Ascending aorta (tissue), 2 donors: ENCODE results near the gene HCFC1. TPM values are rescaled to one million over a fixed set of nuclear protein-coding genes. Genes with fewer than 3 reads are reported as not detected.

ENCODE experiments used
- DNase-seq, 2 donors: peaks; one replicate each; pipeline ENCODE4 v3.0.0-alpha.2; 2019; ENCODE audit warnings: low spot score in 2 of 2
- H3K27ac ChIP-seq, 2 donors: fragments of 200-600 bp; sonication (generic); one replicate each; pipeline ENCODE4 v1.5.1; 2016 to 2017; ENCODE audit warnings: mild to moderate bottlenecking in 1 of 2
- H3K27me3 ChIP-seq: fragments of 200-600 bp; sonication (generic); one replicate; pipeline ENCODE4 v1.5.1; 2017
- H3K36me3 ChIP-seq, 2 donors: fragments of 200-600 bp; sonication (generic); one replicate each; pipeline ENCODE4 v1.5.1; 2016
- H3K4me1 ChIP-seq, 2 donors: fragments of 200-600 bp; sonication (generic); one replicate each; pipeline ENCODE4 v1.5.1; 2016 to 2017; ENCODE audit warnings: mild to moderate bottlenecking in 1 of 2
- H3K4me3 ChIP-seq, 2 donors: fragments of 200-600 bp; sonication (generic); one replicate each; pipeline ENCODE4 v1.5.1; 2016 to 2017; ENCODE audit warnings: mild to moderate bottlenecking in 1 of 2
- H3K9me3 ChIP-seq, 2 donors: fragments of 200-600 bp; sonication (generic); one replicate each; pipeline ENCODE4 v1.5.1; 2016
- intact Hi-C: fragments of 100-400 bp; cut with DNase I; formaldehyde crosslinking; loops from one replicate; pipeline ENCODE4 v1.15.1; 2023
- total RNA-seq: library from RNA; depleted of rRNA; stranded (reverse); fragments of >200 nt; gene quantifications from one replicate; pipeline ENCODE4 v1.1.0, GENCODE V29; 2016
- TF ChIP-seq, protein P1 (sequence below), 3 experiments: fragments of 200-600 bp in 2 of 3; fragments of 450-650 bp in 1 of 3; sonication (generic) in 2 of 3; IDR thresholded peaks; one replicate each; pipeline ENCODE4 v1.5.1; 2016 to 2019; ENCODE audit warnings: antibody characterized with exemption in 3 of 3, mild to moderate bottlenecking in 1 of 3, moderate library complexity in 1 of 3

Gene HCFC1
- total RNA-seq, 1 donor from 2014 or later: 91.4 TPM

DNA sequence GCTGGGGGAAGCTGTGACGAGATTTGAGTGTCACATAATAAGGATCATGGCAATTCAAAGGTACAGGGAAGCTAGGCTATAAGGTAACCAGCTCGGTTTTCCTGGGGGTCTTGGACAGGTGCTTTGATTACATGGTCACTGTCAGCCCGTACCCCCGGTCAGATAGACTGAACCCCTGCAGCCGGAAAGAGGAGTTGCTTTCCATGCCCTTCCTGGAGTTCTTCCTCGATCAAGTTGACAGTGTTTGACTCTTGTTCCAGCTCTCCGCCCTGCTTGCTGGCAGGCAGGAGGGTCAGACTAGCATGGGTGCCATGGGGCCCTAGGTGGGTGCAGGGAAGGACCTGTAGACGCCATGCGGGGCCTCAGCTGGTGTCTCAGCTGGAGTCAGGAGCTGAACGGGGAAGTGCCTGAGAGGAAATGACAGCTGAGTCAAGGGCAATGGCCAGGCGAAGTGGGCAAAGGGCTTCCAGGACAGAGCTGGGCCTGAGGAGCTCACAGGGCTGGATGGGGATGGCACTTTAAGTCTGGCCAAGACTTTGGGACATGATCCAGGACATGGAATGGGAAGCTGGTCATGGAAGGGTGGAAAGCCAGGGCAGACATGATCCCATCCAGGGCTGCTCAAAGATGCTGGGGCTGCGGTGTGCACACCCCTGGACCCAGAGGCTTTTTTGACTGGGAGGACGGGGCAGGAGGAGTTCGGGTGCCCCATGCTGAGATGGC is 2.5 kb upstream of the HCFC1 start:
- intact Hi-C loops: loop anchor here (5.0 kb wide), 1 partner anchor 568 kb away; no protein-coding TSS in a partner anchor
- DNase-seq: peak in 1 of 2 donors; percentile 61

DNA sequence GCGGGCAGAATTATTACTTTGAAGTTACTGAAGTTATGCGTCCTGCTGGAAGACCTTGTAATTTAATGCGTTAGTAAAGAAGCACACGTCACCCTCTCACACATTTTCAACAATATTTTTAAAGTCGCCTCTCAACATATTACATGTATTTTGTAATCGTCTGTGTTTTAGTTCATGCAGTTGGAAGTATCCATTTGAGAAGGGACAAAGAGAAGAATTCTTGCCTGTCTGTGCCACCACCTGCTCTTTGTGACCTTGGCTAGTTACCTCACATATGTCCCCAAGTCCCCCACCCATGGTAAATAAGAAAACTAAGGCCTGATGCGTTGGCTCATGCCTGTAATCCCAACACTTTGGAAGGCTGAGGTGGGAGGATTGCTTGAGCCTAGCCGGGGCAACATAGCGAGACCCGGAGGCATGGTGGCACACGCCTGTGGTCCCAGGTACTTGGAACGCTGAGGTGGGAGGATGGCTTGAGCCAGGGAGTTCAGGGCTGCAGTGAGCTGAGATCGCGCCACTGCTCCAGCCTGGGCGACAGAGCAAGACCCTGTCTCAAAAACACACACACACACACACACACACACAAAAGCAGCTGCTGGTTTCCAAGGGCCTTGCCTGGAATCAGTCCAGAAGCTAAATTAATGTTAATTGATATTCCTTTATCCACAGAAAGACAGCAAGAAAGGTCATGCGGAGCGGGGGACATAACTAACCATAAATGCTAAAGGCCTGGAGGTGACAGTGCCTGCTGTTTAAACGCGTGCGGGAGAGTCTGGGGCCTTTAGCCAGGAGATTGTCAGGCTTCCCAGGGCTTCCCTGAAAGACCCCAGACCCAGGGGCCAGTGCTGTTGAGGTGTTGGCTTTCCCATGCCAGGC is 1.7 kb upstream of the HCFC1 start:
- TF ChIP-seq, protein P1, sequence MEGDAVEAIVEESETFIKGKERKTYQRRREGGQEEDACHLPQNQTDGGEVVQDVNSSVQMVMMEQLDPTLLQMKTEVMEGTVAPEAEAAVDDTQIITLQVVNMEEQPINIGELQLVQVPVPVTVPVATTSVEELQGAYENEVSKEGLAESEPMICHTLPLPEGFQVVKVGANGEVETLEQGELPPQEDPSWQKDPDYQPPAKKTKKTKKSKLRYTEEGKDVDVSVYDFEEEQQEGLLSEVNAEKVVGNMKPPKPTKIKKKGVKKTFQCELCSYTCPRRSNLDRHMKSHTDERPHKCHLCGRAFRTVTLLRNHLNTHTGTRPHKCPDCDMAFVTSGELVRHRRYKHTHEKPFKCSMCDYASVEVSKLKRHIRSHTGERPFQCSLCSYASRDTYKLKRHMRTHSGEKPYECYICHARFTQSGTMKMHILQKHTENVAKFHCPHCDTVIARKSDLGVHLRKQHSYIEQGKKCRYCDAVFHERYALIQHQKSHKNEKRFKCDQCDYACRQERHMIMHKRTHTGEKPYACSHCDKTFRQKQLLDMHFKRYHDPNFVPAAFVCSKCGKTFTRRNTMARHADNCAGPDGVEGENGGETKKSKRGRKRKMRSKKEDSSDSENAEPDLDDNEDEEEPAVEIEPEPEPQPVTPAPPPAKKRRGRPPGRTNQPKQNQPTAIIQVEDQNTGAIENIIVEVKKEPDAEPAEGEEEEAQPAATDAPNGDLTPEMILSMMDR (IDR thresholded peaks at IDR 0.05): no peak
- no peaks in the 10 kb centered on the region for H3K9me3 ChIP-seq
- intact Hi-C loops: loop anchor here (5.0 kb wide), 1 partner anchor 569 kb away; no protein-coding TSS in a partner anchor
- peak in 1 of 2 donors; percentile 67 for DNase-seq
- no peaks in the 10 kb centered on the region for H3K36me3 ChIP-seq
- H3K4me1 ChIP-seq: peaks cover 6 to 8% of the 10 kb centered on the region in 2 donors
- peak overlapping the region; percentile 98 to 99 for H3K27ac ChIP-seq
- peak overlapping the region; percentile 84 to 91 for H3K4me3 ChIP-seq
- no peaks in the 10 kb centered on the region for H3K27me3 ChIP-seq

More for the DNA sequence above, 2.5 kb upstream of the HCFC1 start:
- no peaks in the 10 kb centered on the region for H3K9me3 ChIP-seq
- peaks cover 2 to 7% of the 10 kb centered on the region in 2 donors for H3K4me1 ChIP-seq
- peak overlapping the region; percentile 84 to 91 for H3K4me3 ChIP-seq
- H3K36me3 ChIP-seq: no peaks in the 10 kb centered on the region
- H3K27ac ChIP-seq: peak overlapping the region; percentile 98 to 99
- TF ChIP-seq, protein P1 (IDR thresholded peaks at IDR 0.05): no peak
- H3K27me3 ChIP-seq: no peaks in the 10 kb centered on the region

DNA sequence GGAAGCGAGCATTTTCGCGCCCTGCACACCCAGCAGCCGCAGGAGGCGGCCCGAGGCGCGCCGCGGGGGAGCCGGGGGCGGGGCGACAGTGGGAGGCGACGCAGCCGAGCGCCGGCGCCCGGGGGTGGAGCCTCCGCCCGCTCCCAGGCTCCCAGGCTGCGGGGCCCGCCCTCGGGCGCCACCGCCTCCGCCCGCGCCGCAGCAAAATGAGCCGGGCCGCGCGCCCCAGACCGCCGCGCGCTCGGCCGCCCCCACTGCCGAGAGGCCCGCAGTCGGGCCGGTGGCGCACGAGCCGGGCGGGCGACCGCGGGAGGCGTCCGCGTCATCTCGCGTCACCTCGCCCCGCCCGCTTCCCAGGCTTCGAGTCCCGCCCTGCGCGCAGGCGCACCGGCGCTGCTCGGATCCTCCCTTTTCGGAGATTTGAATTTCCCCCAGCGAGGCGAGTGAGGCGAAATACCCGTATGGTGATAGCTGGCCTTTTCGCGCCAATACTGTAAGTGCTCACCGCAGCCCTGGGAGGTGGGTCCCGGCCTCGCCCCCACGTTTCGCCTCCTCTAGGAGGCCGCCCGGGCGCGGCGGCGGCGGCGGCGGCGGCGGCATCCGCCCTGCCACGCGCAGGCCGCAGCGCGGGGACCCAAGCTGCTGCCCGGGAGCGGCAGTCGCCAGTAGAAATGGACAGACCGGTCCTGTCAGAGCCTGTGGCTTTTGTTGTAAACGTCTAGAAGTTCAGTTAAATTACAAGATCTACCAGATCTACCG is 929 bp upstream of the HCFC1 start, which contains the start of gene TMEM187:
Gene TMEM187 (plus strand): TSS at position 387 of the 759 bp plus-strand sequence. CDS start 9,309 bp downstream, outside the sequence.
- TF ChIP-seq, protein P1 (IDR thresholded peaks at IDR 0.05): no peak
- Histone ChIP-seq H3K4me3 (peak within 1 kb of the TSS; percentile 84 to 91), H3K9me3 (no peaks in the 10 kb centered on the region), H3K4me1 (peaks cover 11 to 14% of the 10 kb centered on the region in 2 donors), H3K36me3 (no peaks in the 10 kb centered on the region), H3K27me3 (no peaks in the 10 kb centered on the region), H3K27ac (peak within 1 kb of the TSS; percentile 98 to 99)
- DNase-seq: peak in 1 of 2 donors; percentile 92
- intact Hi-C loops: loop anchor here (1.0 to 5.0 kb wide), 2 partner anchors 44 to 570 kb away; no protein-coding TSS in a partner anchor

DNA sequence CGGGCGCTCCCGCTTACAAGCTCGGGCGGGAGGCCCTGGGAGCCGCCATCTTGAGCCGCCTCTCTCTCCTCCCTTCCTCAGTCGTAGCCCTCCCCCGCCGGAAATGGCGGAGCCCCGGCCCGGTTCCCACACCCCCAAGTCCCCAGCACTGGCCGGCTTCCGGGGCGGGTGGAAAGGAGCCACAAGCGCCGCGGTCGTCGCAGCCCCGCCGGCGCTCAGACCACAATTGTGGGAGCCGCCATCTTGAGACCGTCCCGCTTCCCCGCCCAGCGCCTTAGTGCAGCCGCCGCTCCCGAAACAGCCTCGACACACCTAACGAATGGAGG is 531 bp downstream of the HCFC1 start:
- H3K4me3 ChIP-seq: peak overlapping the region; percentile 84 to 91
- peak overlapping the region; percentile 98 to 99 for H3K27ac ChIP-seq
- peak; percentile 77 to 95 for DNase-seq
- intact Hi-C loops: loop anchor here (5.0 kb wide), 1 partner anchor 571 kb away; no protein-coding TSS in a partner anchor
- H3K4me1 ChIP-seq: peaks cover 16 to 18% of the 10 kb centered on the region in 2 donors
- no peaks in the 10 kb centered on the region for H3K9me3 ChIP-seq
- H3K36me3 ChIP-seq: no peaks in the 10 kb centered on the region
- TF ChIP-seq, protein P1 (IDR thresholded peaks at IDR 0.05): no peak
- no peaks in the 10 kb centered on the region for H3K27me3 ChIP-seq
